ENCODE data around the gene CERS4.
"Not testable (repeated sequence)": the region's sequence is repeated elsewhere in the genome, so short reads cannot be mapped to it uniquely, and the experiment has no call there.

The CERS4 gene, protein sequence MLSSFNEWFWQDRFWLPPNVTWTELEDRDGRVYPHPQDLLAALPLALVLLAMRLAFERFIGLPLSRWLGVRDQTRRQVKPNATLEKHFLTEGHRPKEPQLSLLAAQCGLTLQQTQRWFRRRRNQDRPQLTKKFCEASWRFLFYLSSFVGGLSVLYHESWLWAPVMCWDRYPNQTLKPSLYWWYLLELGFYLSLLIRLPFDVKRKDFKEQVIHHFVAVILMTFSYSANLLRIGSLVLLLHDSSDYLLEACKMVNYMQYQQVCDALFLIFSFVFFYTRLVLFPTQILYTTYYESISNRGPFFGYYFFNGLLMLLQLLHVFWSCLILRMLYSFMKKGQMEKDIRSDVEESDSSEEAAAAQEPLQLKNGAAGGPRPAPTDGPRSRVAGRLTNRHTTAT

DNA sequence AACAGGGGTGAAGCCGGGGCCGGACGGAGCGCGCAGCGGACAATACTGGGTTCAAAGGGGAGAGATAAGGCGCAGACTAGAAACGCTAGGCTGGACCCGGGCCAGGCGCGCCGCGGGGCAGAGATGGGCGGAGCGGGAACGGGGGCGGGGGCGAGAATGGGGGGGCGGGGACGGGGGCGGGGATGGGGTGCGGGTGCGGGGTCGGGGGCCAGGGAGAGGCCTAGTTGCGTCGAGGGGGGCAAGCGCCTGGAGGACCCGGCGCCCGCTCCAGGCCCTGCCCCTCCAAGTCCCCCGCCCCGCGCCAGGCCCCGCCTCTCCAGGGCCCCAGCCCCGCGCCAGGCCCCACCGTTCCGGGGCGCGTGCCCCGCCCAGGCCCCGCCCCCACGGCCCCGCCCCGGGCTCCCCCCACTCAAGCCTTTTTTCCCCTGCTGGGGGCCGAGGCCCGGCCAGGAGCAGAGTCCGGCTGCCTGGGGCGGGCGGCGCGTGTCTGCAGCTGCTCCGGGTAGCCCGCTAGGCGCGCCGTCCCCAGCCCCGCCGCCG lies at the start of gene CERS4:
CERS4 (plus strand) TSS at position 449 of the 540 bp plus-strand sequence. CDS start 41,707 bp downstream, outside the sequence.
- peak; percentile 60 for DNase-seq

DNA sequence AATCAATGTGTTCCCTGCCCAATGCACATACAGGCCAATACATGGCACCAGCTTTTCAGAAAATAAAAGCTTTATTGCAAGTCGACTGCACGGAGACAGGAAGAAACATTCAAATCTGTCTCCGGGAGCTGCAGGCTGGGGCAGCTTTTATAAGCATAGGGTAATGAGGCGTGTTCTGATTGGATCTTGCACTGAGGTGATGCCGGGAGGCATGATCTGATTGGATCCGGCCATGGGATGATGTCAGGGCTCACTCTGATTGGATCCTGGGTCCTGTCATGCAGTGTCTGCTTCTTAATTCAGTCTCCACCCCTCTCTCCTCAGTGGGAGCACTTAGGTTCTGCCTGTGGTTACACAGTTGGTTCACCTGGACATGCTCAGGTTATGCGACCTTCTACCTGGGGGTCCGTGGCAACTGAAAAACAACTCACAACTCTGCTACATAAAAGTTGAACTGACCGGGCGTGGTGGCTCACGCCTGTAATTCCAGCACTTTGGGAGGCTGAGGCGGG lies 48.0 kb upstream of the CERS4 start:
- no peak for DNase-seq

DNA sequence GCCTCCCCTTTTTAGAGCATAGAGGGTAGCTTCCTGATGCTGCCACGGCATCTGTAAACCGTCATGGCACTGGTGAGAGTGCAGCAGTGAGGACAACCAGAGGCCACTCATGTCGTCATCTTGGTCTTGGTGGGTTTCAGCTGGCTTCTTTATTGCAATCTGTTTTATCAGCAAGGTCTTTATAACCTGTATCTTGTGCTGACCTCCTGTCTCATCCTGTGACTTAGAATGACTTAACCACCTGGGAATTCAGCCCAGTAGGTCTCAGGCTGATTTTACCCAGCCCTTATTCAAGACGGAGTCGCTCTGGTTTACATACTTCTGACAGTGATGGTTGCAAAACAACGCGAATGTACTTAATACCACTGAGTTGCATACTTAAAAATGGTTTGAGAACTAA lies 45.4 kb upstream of the CERS4 start:
- no peak for DNase-seq

DNA sequence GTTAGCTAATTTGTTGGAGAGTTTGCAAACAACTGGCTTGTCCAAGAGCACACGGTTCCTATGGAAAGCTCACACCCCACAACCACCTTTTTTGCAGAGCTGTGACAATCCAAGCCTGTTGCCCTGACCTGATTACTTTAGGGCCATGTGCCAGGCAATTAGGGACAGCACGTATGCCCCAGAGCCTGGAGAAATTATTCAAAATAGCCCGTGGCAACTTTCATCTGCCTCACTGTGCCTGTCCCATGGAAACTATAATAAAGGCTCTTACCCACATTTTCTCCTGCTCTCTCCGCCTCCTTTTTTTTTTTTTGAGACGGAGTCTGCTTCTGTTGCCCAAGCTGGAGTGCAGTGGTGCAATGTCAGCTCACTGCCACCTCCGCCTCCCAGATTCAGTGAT lies 41.2 kb upstream of the CERS4 start:
- DNase-seq = peak; percentile 10

DNA sequence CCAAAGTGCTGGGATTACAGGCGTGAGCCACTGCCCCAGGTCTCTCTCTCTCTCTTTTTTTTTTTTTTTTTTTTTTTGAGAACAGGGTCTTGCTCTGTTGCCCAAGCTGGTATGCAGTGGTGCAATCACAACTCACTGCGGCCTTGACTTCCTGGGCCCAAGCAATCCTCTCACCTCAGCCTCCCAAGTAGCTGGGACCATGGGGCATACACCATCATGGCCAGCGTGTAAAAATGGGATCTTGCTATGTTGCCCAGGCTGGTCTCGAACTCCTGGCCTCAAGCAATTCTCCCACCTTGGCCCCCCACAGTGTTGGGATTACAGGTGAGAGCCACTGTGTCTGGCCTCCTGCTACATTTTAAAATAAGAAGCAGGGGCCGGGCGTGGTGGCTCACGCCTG lies 40.6 kb upstream of the CERS4 start:
- no peak for DNase-seq

DNA sequence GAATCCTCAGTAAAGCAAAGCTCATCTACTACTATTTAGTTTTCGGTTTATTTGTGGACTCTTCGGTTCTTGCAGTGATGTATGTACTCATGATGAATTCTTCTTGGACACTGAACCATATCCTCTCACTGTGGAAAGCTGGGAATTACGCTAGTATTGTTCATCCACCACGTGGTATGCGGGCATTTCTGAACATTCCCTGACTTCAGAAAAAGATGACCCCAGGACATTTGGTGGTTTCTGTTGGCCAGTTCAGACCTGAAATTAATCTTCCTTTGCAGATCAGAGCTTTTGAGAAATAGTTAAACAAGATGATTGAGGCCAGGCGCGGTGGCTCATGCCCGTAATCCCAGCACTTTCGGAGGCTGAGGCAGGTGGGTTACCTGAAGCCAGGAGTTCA lies 34.5 kb upstream of the CERS4 start:
- no peak for DNase-seq

DNA sequence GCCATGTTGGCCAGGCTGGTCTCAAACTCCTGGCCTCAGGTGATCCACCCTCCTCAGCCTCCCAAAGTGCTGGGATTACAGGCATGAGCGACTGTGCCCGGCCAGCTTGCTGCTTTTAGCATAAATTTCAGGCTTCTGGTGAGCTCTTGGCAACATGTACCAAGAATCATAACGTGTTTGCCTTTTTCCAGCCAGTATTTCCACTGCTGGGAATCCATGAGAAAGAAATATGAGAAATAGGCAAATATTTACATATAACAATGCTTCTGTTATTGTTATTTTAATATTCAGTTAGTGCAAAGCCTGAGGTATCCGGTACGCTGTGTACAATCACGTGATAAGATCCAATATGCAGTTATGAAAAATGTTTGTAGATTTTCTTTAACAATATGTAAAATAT lies 29.2 kb upstream of the CERS4 start:
- DNase-seq = no peak

DNA sequence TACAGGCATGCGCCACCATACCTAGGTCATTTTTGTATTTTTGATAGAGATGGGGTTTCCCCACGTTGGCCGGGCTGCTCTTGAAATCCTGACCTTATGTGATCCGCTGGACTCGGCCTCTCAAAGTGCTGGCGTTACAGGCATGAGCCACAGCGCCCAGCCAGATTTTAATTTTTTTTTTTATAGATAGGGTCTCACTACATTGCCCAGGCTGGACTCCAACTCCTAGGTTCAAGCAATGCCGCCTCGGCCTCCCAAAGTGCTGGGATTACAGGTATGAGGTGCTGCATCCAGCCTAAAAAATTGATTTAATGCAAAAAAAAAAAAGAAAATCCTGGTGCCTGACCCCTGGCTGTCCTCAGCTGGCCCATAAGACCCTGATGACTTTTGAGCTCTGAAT lies 24.9 kb upstream of the CERS4 start:
- DNase-seq = no peak

DNA sequence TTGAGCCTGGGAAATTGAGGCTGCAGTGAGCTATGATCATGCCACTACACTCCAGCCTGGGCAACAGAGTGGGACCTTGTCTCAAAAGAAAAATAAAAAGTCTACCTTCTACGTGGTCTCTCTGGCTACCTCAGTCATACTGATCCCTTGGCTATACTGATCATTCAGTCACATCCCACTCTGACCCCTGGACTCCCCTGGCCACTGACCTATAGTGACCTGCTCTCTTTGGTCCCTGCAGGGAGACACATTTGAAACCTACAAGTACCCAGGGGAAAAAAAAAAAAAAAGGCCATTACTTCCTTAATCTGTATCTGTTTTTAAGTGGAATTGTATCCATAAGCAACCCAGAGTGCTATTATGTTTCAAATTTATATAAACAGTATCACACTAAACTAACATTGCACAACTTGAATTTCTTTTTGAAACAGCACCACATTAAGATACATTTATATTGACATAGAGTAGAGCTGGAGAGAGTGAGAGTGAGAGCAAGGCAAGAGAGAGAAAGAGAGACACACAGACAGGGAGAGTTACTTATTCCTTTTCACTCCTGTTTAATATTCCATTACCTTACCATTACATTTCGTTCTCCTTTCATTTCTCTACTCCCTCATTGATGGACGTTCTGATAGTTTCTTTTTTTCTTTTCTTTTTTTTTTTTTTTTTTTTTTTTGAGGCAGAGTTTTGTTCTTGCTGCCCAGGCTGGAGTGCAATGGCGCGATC lies 23.7 kb upstream of the CERS4 start:
- no peak for DNase-seq

DNA sequence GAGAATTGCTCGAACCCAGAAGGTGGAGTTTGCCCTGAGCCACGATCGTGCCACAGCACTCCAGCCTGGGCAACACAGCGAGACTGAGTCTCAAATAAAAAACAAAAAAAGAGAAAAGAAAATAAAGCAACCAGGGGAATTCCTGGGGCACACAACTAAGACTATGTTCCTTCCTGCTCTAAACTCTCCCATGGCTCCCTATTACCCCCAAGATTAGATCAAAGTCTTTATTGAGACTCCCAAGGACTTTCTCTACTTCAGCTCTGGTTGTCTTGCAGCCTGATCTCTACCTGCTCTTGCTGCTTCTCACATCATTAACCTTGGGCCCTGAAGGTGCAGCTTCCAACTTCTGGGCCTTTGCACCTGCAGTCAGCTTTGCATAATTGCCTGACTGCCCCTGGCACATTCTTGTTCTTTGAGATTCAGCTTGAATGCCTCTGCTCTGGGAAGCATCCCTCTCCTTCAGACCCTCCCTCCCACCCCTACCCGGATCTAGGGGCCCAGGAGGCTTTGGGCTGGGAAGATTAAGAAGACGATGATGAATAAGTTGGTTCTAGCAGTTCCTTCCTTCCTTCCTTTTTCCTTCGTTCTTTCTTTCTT lies 16.8 kb upstream of the CERS4 start:
- no peak for DNase-seq

DNA sequence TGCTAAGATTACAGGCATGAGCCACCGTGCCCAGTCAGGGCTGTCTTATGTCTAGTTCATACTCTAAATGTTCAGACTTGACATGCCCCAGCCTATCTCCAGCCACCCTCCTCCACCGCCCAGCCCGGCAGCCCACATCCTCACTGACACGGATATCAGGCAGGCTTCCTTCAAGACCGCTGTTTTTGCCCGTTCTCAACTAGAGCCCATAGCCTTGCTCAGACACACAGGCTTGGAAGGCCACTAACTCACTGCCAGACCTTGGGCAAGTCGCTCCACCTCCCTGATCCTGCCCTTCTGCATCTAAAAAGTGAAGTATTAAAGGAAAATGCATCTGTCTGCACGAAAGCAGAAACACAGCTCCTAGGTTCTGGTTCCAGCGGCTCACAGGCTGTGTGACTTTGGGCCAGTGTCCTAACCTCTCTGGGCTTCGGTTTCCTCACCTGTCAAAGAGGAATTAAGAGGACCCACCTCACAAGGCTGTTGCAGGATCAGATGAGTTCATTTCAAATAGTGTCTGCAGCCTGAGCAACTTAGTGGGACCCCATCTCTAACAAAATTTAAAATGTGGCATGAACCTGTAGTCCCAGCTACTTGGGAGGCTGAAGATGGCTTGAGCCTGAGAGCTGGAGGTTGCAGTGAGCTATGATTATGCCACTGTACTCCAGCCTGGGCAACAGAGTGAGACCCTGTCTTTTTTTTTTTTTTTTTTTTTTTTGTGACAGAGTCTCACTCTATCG lies 14.5 kb upstream of the CERS4 start:
- DNase-seq = no peak

DNA sequence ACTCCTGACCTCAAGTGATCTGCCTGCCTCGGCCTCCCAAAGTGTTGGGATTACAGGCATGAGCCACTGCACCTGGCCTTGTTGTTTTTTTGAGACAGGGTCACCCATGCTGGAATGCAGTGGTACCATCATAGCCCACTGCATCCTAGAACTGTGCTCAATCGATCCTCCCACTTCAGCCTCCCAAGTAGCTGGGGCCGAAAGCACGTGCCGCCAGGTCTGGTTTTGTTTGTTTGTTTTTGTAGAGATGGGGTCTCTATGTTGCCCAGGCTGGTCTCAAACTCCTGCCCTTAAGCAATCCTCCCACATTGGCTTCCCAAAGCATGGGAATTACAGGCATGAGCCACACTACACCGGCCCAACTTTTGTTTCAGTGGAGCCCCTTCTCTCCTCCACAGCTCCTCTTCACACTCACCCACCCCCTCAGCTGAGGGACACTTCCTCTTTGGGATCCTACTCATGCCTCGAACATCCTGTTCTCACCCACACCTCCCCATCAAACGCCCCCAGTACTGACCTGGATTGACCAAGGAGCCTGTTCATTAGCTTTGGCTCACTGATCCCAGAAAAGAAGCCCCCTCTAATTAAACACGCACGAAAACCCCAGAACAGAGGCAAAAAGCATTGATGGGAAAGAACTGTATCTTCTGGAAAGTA lies 12.8 kb upstream of the CERS4 start:
- DNase-seq = no peak

DNA sequence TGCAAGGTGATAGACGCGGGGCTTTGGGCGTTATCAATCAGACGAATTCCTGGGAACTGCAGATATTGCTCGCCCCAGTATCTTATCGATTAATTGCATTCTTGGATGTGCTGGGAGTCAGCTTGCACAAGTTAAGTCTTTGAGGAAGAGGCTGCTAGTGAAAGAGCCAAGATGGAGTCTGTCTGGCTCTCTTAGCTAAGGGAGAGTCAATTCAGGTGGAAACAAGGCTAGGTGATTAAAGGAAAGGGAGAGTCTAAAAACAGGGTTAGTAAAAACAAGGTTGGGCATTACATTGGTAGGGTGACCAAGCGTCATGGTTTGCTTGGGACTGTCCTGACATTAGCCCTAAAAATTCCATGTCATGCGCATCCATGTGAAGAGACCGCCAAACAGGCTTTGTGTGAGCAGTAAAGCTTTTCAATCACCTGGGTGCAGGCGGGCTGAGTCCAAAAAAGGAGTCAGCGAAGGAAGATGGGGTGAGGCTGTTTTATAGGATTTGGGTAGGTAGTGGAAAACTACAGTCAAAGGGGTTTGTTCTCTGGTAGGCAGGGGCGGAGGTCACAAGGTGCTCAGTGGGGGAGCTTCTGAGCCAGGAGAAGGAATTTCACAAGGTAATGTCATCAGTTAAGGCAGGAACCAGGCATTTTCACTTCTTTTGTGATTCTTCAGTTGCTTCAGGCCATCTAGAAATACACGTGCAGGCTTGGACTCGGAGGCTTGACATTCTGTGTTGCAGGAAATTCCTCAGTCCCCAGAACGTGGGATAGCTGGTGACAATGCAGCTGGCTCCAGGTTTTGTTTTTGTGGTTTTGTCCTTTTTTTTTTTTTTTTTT lies 5.7 kb upstream of the CERS4 start:
- DNase-seq = not testable (repeated sequence)

DNA sequence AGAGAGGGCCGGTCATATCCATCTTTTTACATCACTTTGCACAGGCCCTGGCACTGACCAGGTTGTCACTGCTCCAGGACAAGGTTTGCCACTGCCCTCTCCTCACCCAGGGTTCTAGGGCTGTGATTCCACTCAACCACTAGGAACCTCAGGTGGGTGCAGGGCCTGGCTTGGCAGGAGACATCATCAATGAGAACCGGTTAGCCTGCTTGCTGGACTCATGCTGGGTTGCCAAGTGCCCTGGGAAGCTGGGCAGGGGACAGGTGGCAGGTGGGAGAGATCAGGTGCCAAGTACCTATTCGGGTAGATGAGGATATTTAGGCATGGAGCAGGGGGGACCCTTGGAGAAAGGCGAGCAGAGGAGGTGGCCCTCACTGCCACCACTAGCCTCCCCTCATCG lies 4.2 kb upstream of the CERS4 start:
- peak; percentile 37 for DNase-seq

DNA sequence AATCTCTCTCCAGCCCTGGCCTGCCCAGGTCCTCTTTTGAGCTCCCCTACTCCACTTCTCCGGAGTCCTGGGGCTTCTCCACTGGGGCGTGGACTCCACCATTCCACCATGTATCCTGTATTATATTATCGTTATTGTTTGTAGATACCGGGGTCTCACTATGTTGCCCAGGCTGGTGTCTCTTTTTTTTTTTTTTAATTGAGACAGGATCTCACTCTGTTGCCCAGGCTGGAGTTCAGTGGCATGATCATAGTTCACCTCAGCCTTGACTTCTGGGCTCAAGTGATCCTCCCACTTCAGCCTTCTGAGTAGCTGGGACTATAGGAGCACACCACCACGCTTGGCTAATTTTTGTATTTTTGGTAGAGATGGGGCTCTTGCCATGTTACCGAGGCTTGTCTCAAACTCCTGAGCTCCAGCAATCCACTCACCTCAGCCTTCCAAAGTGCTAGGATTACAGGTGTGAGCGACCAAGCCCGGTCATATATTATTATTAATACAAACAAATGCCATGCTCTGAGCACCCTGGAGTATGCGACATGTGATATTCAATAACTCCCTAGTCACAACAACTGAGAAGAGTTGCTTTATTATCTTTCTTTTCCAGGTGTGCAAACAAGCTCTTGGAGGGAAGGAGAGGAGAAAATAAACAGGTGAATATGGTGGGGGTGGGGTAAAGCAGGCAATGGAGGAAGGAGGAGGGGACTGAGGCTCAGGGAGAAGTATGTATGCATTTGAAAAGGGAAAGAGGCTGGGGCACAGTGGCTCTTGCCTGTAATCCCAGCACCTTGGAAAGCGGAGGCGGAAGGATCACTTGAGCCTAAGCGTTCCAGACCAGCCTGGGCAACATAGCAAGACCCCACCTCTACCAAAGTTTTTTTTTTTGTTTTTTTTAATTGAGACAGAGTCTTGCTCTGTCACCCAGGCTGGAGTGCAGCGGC lies 2.8 kb upstream of the CERS4 start:
- peak; percentile 75 for DNase-seq

DNA sequence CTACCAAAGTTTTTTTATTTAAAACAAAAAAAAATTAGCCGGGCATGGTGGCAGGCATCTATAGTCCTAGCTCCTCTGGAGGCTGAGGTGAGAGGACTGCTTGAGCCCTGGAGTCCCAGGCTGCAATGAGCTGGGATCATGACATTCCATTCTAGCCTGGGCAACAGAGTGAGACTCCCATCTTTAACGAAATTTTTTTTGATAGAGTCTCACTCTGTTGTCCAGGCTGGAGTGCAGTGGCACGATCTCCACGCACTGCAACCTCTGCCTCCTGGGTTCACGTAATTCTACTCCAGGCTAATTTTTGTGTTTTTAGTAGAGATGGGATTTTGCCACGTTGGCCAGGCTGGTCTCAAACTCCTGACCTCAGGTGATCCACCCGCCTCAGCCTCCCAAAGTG lies 1.8 kb upstream of the CERS4 start:
- not testable (repeated sequence) for DNase-seq

DNA sequence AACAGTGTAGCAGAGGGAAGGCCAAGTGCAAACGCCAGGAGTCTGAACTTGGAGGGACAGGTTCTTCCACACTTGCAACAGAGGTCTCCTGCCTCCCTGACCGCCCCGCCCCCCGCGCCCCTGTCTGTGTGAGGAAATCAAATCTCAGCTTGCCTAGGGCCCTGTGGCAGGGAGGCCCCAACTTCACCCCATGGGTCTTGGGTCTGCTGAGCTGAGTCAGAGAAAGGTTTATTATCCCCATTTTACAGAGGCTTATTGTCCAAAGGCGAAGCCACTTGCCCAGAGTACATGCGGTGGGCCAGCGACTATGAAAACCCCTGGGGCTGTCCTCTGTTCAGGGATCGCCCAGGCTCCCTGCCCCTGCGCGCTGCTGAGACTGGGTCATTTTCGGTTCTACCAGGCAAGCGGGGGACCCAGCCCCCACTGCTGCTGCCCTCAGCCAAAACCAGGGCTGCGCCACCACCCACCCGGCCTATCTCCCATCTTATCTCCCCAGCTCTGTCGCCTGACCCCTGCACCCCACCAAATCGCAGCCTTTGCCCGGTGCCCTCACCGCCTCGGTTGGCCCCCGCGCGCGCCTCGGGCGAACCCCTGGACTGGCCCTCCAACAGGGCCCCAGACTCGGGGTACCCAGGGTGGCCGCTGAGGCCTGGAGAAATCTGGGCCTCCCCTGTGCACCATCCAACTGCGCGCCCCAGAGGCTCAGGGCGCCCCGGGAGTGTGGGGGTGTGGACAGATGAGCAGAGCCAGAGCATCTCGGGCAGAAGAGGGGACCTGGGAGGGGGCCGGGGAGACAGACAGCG lies 850 bp upstream of the CERS4 start:
- DNase-seq = no peak

DNA sequence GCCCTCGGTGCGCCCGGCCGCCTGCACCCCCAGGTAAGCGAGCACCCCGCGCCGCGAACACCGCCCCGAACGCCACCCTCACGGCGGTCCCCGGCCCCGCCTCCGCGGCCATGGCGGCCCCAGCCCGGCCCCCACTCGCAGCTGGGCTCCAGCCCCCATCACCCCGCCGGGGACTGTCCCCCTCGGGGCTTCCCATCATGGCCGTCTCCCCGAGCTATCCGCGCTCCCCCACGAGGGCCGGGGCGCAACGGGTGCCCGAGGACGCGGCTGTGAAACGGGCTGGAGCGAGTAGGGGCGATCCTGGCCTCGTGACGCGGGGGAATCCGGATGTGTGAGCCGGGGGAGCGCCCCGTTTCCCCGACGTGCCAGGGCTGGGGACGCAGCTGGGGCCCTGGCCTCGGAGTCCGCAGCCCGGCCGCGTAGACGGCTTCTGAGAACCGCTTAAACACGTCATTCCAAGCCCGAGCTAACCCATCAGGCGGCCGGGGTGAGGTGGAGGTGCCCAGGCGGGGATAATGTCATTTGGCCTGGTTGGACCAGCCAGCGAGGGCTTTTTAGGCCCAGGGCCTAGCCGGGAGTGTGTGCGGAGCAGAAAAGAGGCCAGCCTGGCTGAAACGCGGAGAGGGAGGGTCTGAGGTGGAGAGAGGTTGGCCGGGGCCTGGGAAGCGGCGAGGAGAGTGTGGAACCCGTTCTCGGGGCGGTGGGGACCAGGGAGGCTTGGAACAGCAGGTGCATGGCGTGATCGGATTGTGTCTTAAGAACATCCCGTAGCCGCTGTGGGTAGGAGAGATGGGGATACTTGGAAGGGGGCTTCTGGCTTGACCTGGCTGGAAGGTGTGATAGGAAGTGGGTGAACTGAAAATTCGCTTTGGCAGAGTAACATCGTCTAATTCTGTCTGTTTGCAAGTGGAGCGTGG lies 550 bp downstream of the CERS4 start:
- peak; percentile 47 for DNase-seq

Measured in NCI-H1105 treated with DMSO at 0.1 percent for 48 hours (cell line).